NT2/D1 (cell line): Measurements from ENCODE around the gene AFF1.

Source experiments
- SUZ12 ChIP-seq: IDR thresholded peaks from 2 replicates; pipeline ENCODE4 v1.6.1; 2011; ENCODE audit not compliant: insufficient read length, insufficient read depth; ENCODE audit errors: extremely low read depth
- YY1 ChIP-seq: IDR thresholded peaks from 2 replicates; pipeline ENCODE4 v1.6.1; 2011; ENCODE audit not compliant: insufficient read length, insufficient read depth
- ZNF274 ChIP-seq: IDR thresholded peaks from 2 replicates; pipeline ENCODE4 v1.6.1; 2011; ENCODE audit warnings: mild to moderate bottlenecking, low read depth, low read length

GRCh38 chr4:87052615-87053014, 117.8 kb downstream of the AFF1 start:
- TF ChIP-seq SUZ12 (no peak), ZNF274 (no peak), YY1 (no peak)
